NCI-H2029 treated with DMSO at 0.1 percent for 48 hours (cell line): ENCODE results near the gene ARHGEF16.

Experiments
- DNase-seq: peaks from one replicate; lab custom pipeline; 2025; lab: John Stamatoyannopoulos, UW

The ARHGEF16 gene

DNA sequence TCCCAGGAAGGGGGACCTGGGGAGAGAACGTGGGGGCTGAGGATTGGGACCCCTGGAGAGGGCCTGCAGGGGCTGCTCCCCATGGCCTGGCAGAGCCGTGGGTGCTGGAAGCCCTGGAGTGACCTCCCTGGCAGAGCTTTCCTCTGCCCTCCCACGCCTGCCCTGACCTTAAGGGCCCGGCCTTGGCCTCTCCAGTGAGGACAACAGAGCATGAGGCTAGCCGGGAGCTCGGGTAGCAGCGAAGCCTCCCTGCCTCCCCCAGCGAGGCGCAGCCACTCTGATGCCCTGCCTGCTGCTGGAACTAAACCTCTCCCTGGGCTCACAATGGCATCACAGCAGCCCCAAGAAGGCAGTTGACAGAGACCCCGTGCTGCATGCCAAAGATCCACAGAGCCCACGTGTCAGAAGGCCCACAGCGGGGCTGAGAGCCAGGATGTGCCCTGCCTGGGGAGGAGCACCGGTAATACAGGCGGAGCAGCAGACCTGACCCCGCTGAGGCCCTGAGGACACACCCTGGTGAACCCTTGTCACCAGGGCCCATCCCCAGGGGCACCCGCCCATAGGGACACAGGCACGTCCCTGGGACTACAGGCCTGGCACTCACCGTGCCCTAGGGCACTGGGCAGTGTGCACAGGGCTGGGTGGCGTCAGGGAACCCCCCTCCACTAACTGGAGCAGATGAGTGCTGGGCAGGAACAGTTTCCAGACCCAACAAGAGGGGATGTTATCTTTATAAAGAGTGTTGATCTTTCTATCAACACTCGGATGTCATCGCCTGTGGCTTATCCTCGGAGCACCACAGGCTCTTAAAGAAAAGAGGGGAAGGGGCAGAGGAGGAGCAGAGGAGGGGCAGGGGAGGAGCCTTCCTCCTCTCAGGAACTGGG is 48.4 kb downstream of the ARHGEF16 start:
- no peak for DNase-seq

- DNase-seq: no peak
Measured at GRCh38 chr1:3503525-3503886, 49.0 kb downstream of the ARHGEF16 start.

- DNase-seq: no peak
Measured at GRCh38 chr1:3504151-3504821, 49.8 kb downstream of the ARHGEF16 start.

GRCh38 chr1:3504822-3505153 is 50.3 kb downstream of the ARHGEF16 start:
- no peak for DNase-seq

DNA sequence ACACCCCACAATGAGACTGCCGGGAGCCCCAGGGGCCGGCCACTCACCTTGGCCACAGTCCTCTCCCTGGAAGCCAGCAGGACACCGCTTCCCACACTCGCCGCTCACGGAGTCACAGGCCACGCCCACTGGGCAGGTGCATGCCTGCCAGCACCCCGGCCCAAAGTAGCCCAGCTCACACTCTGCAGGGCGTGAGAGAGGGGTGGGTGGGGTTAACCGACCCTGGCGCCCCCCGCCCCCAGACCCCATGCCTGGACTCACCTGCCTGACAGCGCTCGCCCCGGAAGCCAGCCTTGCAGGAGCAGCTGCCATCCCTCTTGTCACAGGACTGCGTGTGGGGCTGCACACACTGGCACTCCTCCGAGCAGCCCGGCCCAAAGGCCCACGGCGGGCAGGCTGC is 50.7 kb downstream of the ARHGEF16 start:
- DNase-seq: no peak

DNA sequence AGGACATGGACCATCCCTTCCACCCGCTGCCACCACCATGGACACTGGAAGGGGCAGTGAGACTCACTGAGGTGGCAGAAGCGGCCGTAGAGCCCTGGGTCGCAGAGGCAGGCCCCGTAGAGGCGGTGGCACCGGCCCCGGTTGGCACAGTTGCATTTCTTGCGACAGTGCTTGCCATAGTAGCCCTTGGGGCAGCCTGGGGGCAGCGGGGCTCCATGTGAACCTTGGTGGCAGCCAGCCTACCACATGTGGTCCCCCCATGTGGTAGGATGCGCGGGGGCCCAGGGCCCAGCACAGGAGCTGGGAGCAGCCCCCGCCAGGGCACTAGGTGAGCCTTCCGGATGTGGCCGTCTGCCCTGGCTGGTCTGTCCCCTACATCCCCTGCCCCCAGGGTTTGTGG is 51.6 kb downstream of the ARHGEF16 start:
- no peak for DNase-seq

GRCh38 chr1:3506943-3507342 is 52.5 kb downstream of the ARHGEF16 start:
- no peak for DNase-seq

DNA sequence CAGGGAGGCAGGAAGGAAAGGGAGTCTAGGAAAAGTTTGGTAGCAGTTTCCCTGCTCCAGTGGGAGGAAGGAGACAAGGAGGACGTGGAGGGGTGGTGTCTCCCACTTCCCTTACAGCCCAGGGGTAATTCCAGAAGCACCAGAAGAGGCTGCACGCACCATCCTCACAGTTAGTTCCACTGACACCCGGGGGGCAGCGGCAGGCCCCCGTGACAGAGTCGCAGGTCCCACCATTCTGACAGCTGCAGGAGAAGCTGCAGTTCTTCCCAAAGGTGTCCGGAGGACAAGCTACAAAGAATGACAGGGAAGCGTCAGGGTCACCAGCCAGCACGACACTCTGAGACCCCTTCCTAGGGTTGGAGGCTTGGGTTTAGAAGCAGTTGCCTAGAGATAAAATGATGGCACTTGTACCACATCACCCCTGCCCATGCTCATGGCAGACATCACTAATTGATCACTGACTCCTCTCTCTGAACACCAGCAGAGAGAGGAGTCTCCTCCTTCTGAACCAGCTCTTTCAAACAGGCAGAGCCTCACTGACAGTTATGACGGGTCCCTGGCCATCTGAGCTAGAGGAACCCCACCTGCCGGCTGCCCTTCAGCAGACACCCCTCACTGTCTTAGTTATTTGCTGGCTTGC is 53.3 kb downstream of the ARHGEF16 start:
- no peak for DNase-seq

- no peak for DNase-seq
Measured at GRCh38 chr1:3508757-3509415, 54.4 kb downstream of the ARHGEF16 start.

DNA sequence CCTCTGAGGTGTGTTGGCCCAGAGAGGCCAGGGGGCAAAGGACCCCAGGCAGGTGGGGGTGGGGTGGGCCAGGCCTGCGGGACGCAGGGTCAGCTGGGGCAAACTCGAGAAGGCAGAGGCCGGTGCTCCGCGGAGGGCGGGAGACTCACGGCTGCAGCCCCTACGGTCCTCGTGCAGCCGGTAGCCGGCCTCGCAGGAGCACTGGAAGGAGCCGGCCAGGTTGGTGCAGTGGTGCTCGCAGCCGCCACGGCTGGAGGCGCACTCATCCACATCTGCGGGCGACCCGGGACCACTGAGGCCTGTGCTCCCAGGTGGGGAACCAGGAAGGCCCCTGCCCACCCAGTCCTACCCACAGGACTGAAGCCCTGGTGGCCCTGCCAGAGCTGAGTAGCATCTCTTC is 55.3 kb downstream of the ARHGEF16 start:
- no peak for DNase-seq

GRCh38 chr1:3510136-3510955 is 55.9 kb downstream of the ARHGEF16 start:
- no peak for DNase-seq

DNA sequence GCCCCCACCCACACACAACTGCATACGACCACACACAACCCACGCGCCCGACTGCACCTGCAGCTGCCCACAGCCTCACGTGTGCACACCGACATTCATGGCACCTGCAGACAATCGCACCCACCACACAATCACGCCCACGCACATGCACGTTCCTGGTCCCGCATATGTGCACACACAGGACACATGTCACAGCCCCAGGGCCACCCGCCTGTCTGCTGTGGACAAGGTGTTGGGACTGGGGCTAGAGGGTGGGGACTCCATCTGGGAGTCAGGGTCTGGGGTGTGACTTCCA is 56.4 kb downstream of the ARHGEF16 start:
- DNase-seq: no peak

DNA sequence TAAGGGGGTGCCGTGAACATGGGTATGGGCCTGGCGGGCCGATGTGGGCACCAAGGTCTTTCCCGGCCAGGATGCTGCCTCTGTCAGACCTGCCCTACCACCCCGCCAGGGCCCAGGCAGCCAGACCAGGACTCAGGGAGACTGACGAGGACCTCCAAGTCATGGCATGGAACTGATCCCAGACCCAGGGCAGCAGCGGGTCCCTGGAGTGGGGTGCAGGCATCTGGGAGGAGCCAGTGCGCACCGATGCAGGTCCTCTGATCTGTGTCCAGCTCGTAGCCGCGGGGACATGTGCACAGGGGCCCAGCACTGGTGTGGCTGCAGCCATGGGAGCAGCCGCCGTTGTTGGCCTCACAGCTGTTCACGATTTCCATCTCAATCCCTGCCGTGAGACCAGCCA is 56.8 kb downstream of the ARHGEF16 start:
- DNase-seq: no peak

DNA sequence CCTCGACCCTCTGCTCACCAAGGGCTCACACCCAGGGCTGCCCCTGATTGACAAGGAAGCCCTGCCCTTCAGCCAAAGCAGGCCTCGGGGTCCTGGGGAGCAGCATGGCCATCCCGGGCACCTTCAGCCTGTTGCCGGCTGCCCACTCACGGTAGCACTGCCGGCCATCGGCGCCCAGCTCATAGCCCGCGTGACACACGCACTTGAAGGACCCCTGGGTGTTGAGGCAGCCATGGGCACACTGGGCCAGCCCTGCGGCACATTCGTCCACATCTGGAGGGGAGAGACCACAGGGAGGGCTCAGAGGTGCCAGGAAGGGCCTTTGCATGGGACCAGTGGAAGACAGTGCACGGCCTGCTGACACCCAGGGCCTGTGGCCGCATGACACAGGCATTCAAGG is 57.4 kb downstream of the ARHGEF16 start:
- DNase-seq: no peak

- DNase-seq: no peak
Measured at GRCh38 chr1:3514404-3514803, 59.9 kb downstream of the ARHGEF16 start.

- DNase-seq: no peak
Measured at GRCh38 chr1:3515272-3515671, 60.8 kb downstream of the ARHGEF16 start.

DNA sequence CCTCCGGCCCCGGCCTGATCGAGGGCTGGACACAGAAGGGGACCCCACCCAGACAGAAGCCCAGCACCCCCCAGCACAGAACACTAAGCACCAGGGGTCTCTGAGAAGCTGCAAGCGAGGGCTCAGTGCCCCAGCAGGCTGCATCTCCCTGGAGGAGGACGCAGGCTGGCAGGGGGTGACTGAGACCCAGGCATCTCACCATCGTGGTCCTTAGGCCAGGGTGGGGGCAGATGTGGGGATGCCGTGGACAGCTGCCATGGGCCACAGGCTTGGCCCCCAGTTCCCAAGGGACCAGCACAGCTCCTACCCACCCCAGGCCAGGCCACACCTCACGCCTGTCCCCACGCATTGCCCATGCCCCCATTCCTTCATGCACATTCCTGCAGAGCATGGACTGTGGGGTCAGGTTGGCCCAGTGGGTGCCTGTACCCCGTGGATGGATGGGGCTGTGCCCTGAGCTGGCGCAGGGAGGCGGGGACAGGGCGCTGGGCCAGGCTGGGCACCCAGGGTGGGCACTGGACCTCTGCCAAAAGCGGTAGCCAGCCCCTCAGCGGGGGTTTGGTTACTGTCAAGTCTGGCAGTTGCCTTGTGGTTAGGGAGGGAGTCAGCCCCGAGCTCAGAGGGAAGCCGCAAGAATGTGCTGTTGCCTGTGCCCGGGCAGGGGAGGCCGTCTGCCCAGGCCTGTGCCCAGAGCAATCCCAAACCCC is 61.5 kb downstream of the ARHGEF16 start:
- DNase-seq: no peak

DNA sequence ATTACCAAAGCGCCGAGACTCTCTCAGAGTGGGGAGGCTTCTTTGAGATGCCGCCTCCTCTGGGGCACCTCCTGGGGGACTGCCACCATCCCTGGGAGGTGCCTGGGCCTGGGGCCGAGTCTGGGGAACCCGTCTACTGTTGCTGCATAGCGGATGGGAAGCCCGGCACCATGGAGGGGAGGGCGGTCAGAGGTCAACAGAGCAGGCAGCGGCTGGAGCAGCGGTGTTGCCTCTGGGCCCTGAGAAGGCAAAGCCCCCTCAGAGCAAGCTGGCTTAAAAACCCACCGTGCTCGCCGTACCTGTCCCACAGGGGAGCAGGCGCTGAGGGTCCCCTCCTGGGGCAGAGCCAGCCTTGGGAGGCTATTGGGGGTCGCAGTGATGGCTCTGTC is 62.0 kb downstream of the ARHGEF16 start:
- no peak for DNase-seq

DNA sequence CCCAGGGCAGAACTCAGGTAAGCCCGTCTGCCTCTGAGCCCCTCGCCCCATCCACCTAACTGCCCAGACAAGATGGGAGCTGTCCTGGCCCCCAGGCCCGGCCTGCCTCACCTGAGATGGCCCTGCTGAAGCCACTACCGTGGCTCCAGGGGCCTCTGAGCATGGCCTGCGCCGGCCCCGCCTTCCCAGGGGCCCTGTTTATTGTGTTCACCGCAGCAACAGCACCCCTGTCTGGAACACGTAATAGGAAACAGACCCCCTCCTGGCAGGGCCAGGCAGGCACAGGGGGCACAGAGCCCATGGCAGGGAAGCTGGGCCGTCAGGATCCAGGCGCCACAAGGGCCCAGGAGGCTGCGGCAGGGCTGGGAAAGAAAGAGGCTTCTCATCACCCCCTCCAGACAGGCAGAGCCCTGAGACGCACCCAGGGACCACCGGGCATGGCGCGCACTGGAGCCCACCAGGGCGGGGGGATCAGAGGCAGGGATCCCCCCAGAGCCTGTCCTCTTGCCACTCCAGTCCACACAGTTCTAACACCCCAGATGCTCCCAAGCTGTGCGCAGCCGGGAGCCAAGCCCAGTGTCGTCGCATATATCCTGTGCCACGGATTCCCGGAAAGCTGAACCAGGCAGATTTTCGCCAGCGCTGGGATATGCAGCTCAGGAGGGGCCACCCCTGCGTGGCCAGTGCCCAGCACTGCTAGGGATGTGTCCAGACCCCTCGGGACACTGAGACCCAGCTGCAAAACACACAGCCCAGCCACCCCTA is 62.6 kb downstream of the ARHGEF16 start:
- no peak for DNase-seq

- no peak for DNase-seq
Measured at GRCh38 chr1:3518256-3518655, 63.8 kb downstream of the ARHGEF16 start.

DNA sequence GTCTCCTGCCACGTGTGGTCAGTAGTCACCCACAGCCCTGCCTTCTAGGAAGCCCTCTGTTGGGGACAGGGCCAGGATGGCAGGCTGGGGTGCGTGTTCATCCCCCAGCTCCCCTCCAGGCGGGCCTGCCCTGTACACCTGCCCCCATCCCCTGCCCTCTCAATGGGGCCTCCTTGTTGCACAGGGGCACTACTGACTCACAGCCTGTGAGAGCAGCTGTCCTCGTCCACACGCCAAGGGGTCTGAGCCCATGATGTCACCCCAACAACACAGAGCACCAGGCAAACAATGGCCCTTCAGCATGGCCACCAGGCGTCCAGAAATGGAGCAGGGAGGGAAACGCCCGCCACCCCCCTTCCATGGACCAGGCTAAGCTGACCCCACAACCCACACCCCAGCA is 64.3 kb downstream of the ARHGEF16 start:
- DNase-seq: no peak
